ENCODE measurements around the gene C9orf72.
"Not testable (repeated sequence)": the region's sequence is repeated elsewhere in the genome, so short reads cannot be mapped to it uniquely, and the experiment has no call there.

The C9orf72 gene

DNA sequence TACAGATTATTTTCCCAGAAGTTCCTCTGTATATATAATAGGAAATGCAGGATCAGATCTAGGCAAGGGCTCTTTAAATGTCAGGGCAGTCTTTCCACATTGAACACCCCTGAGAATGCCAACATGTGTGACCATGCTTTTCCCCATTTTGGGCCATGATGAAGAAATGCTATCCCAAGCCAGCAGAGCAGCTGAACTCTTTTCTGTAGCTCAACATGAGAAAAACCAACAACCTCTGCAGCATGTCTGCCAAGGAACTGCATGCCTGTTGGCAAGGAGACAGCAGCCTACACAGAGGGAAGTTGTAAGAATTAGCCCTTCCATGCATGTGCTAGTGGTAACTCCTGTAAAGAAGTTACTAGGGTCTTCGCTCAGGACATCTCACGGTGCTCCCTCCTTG lies 58.7 kb downstream of the C9orf72 start:
- DNase-seq (ENCODE audit: low read depth), result no peak

GRCh38 chr9:27511771-27512170 lies 61.5 kb downstream of the C9orf72 start:
- no peak for DNase-seq (ENCODE audit: low read depth)

DNA sequence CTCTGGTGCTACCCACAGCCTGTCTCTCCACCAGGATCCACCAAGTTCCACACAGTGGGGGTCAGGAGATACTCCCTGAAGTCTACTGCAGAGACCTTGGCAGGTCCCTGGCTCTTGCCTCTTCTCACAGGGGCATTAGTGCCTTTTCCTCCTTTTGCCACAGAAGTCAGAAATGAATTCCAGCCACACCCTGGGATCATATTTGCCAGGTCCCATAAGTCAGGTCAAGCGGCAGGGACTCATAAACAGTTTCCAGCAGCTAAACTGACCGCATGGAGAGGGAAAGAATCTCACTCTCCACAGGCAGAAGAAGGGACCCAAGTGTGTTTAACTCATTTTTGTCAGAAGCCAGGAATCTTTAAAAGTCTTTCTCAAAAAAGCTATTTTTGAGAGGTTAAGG lies 62.5 kb downstream of the C9orf72 start:
- DNase-seq (ENCODE audit: low read depth), result no peak

DNA sequence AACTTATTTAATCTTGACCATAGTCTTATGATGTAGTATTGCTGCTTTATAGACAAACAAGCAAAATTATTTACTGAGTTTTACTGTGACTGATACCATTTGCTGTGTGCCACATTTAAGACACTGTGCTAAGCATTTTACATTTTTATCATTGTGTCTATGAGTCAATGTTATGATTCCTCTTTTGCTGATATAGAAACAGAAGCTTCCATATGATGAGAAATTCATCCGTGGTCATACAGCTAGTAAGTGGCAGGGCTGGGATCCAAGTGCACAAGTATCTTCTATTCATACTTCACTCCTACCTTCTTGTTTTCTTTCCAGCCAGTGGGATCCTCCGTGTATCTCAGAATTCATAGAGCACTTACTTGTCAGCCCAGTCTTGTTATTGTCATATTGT lies 66.3 kb downstream of the C9orf72 start:
- no peak for DNase-seq (ENCODE audit: low read depth)

GRCh38 chr9:27505744-27506161 lies 67.5 kb downstream of the C9orf72 start:
- DNase-seq (ENCODE audit: low read depth), result no peak

DNA sequence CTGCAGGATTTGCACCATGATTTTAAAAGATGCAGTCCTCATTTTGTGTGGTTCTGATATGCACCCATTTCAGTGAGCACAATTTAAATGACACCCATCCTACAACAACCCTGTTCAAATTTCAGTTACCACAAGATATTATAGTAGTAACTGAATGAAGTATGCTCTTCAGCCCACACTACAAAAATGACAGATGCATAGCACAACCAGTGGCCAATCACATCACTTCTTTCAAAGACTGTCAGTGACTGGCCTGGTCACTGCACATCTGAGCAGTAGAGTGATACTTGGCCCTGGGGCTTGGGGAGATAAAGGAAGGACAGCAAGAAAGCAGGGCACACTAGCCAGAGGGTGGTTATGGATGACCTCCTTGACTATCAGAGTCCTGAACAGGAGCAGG lies 69.0 kb downstream of the C9orf72 start:
- no peak for DNase-seq (ENCODE audit: low read depth)

- DNase-seq (ENCODE audit: low read depth), result no peak
These were observed 69.7 kb downstream of the C9orf72 start for GRCh38 chr9:27503623-27504022.

DNA sequence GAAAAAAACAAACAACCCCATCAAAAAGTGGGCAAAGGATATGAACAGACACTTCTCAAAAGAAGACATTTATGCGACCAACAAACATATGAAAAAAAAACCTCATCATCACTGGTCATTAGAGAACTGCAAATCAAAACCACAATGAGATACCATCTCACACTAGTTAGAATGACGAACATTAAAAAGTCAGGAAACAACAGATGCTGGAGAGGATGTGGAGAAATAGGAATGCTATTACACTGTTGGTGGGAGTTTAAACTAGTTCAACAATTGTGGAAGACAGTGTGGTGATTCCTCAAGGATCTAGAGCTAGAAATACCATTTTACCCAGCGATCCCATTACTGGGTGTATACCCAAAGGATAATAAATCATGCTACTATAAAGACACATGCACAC lies 72.4 kb downstream of the C9orf72 start:
- not testable (repeated sequence) for DNase-seq (ENCODE audit: low read depth)

DNA sequence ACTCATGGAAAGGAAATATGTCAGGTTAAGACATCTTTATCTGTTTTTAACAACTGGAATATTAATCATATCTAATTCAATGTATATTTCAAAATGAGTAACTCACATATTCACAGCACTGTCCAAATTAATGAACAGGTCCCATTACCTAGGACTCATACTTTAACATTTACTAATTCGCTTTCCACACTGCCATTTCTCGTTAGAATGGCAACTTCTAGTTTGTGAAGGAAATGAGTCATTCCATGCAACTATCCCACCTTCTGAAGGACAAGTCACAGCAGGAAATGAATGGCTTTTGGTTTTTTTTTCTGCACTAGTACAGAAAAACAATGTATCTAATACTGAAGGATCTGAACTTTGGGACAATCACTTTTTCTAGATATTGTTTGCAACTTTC lies 73.8 kb downstream of the C9orf72 start:
- peak; percentile 44 for DNase-seq (ENCODE audit: low read depth)

- DNase-seq (ENCODE audit: low read depth), result no peak
These were observed 75.3 kb downstream of the C9orf72 start for GRCh38 chr9:27497883-27498417.

Data from amniotic epithelial cell (primary cell).